CD14-positive monocyte (primary cell): ENCODE data around the gene RGL3. TPM values are rescaled to one million over a fixed set of nuclear protein-coding genes. Genes with fewer than 3 reads are reported as not detected.
A peak's percentile ranks its signal among the peaks of the same experiment; 100 is the strongest.
"Not testable (repeated sequence)": the region's sequence is repeated elsewhere in the genome, so short reads cannot be mapped to it uniquely, and the experiment has no call there.

ENCODE experiments used
- DNase-seq, 3 donors: peaks; one replicate each; pipeline ENCODE4 v3.0.0-alpha.2; 2011 to 2022
- H2AFZ ChIP-seq: 2 replicates; pipeline ENCODE4 v1.6.0; 2012; ENCODE audit warnings: mild to moderate bottlenecking, low read depth, low read length, inconsistent platforms; ENCODE audit not compliant: insufficient read depth, poor library complexity, severe bottlenecking
- H3K27ac ChIP-seq, 2 donors: 1 replicate in 1 of 2; 2 replicates in 1 of 2; pipeline ENCODE4 v1.5.1; 2012 to 2013; ENCODE audit warnings: low read length in 2 of 2, control low read depth in 1 of 2, inconsistent platforms in 1 of 2, low read depth in 1 of 2, mild to moderate bottlenecking in 1 of 2
- H3K27me3 ChIP-seq, 2 donors: one replicate each; pipeline versions ENCODE4 v1.6.0 to v1.6.1; 2011 to 2013; ENCODE audit warnings: low read length in 2 of 2; ENCODE audit not compliant: control insufficient read depth in 2 of 2, insufficient read depth in 2 of 2
- H3K36me3 ChIP-seq, 2 donors: replicated peaks in 1 of 2; 1 replicate in 1 of 2; 2 replicates in 1 of 2; pipeline versions ENCODE4 v1.5.1 to v1.6.1; 2012 to 2013; ENCODE audit warnings: low read length in 2 of 2, control low read depth in 1 of 2, inconsistent platforms in 1 of 2, mild to moderate bottlenecking in 1 of 2; ENCODE audit not compliant: insufficient read depth in 2 of 2, control insufficient read depth in 1 of 2
- H3K4me1 ChIP-seq, 2 donors: 1 replicate in 1 of 2; 2 replicates in 1 of 2; pipeline versions ENCODE4 v1.5.1 to v1.6.1; 2012 to 2013; ENCODE audit warnings: low read length in 2 of 2, control low read depth in 1 of 2, inconsistent platforms in 1 of 2, mild to moderate bottlenecking in 1 of 2, moderate library complexity in 1 of 2; ENCODE audit not compliant: insufficient read depth in 2 of 2, control insufficient read depth in 1 of 2
- H3K4me2 ChIP-seq: replicated peaks from 2 replicates; pipeline ENCODE3; 2012; ENCODE audit warnings: low read length, moderate library complexity, mild to moderate bottlenecking; ENCODE audit not compliant: poor library complexity, severe bottlenecking; ENCODE audit errors: extremely low read depth
- H3K4me3 ChIP-seq, 3 experiments: fragments of 200-600 bp in 1 of 3; sonication (generic) in 1 of 3; replicated peaks in 1 of 3; 1 replicate in 2 of 3; 2 replicates in 1 of 3; pipeline ENCODE4 v1.5.1; 2011 to 2013; ENCODE audit warnings: low read length in 3 of 3, mild to moderate bottlenecking in 3 of 3, control low read depth in 2 of 3, low read depth in 2 of 3, inconsistent platforms in 1 of 3, moderate library complexity in 1 of 3
- H3K79me2 ChIP-seq: 2 replicates; pipeline ENCODE4 v1.6.0; 2012; ENCODE audit warnings: mild to moderate bottlenecking, control low read depth, inconsistent platforms, low read length, moderate library complexity; ENCODE audit not compliant: insufficient read depth
- H3K9ac ChIP-seq: 2 replicates; pipeline ENCODE4 v1.6.0; 2017; ENCODE audit warnings: low read length, mild to moderate bottlenecking; ENCODE audit not compliant: insufficient read depth, poor library complexity, severe bottlenecking
- H3K9me3 ChIP-seq, 2 donors: replicated peaks in 1 of 2; 1 replicate in 1 of 2; 2 replicates in 1 of 2; pipeline versions ENCODE4 v1.5.1 to v1.6.1; 2012 to 2013; ENCODE audit warnings: low read length in 2 of 2, control low read depth in 1 of 2; ENCODE audit not compliant: control insufficient read depth in 1 of 2, insufficient read depth in 1 of 2
- H4K20me1 ChIP-seq: 2 replicates; pipeline ENCODE4 v1.6.0; 2012; ENCODE audit warnings: mild to moderate bottlenecking, low read length, control low read depth, moderate library complexity; ENCODE audit not compliant: insufficient read depth
- H3K27ac Mint-ChIP-seq, 7 donors: one replicate each; pipeline ENCODE4 v1.8.0; 2020; ENCODE audit warnings: mild to moderate bottlenecking in 7 of 7, mixed read lengths in 7 of 7, moderate library complexity in 6 of 7, inconsistent platforms in 2 of 7
- H3K27me3 Mint-ChIP-seq, 3 donors: one replicate each; pipeline ENCODE4 v1.8.0; 2021 to 2022; ENCODE audit warnings: low read depth in 3 of 3, mild to moderate bottlenecking in 3 of 3, mixed read lengths in 3 of 3, moderate library complexity in 3 of 3, inconsistent platforms in 1 of 3
- H3K36me3 Mint-ChIP-seq, 2 donors: one replicate each; pipeline ENCODE4 v1.8.0; 2020; ENCODE audit warnings: mixed read lengths in 2 of 2, inconsistent platforms in 1 of 2, mild to moderate bottlenecking in 1 of 2
- H3K4me1 Mint-ChIP-seq: one replicate; pipeline ENCODE4 v1.8.0; 2020; ENCODE audit warnings: mild to moderate bottlenecking, mixed read lengths
- H3K4me3 Mint-ChIP-seq, 2 donors: one replicate each; pipeline ENCODE4 v1.8.0; 2020; ENCODE audit warnings: mild to moderate bottlenecking in 2 of 2, mixed read lengths in 2 of 2, moderate library complexity in 1 of 2
- H3K9me3 Mint-ChIP-seq, 7 donors: one replicate each; pipeline ENCODE4 v1.8.0; 2020 to 2022; ENCODE audit warnings: mixed read lengths in 7 of 7, mild to moderate bottlenecking in 6 of 7, moderate library complexity in 6 of 7, inconsistent platforms in 2 of 7
- WGBS: methylation state at CpG from one replicate; pipeline ENCODE4 v1.1.5; 2013; ENCODE audit warnings: missing lambda C conversion rate; ENCODE audit not compliant: insufficient coverage; 5-methylcytosine and 5-hydroxymethylcytosine counted together
- intact Hi-C, 2 donors: fragments of 100-400 bp; cut with micrococcal nuclease; formaldehyde crosslinking; loops; one replicate each; pipeline versions ENCODE4 v1.15.0 to v1.15.1; 2023
- polyA plus RNA-seq, 3 donors: library from polyadenylated mRNA; depleted of rRNA in 1 of 3; unstranded in 2 of 3; stranded (reverse) in 1 of 3; fragments of 300-500 nt in 2 of 3; fragments of >200 nt in 1 of 3; fragmentation: Illumina TruSeq in 2 of 3; gene quantifications; 1 replicate in 2 of 3; 2 replicates in 1 of 3; pipeline ENCODE4 v1.2.3, GENCODE V29; 2012 to 2021
- TF ChIP-seq, protein P1 (sequence below): fragments of 200-600 bp; IDR thresholded peaks from one replicate; pipeline ENCODE4 v1.8.0; 2022; ENCODE audit warnings: antibody characterized with exemption, mild to moderate bottlenecking

RGL3 gene
- polyA plus RNA-seq, 3 donors, result 1.7 TPM; not detected in 2

- peak overlapping the region in 1 of 2 donors; percentile 30 for H3K4me3 Mint-ChIP-seq
- TF ChIP-seq, protein P1, sequence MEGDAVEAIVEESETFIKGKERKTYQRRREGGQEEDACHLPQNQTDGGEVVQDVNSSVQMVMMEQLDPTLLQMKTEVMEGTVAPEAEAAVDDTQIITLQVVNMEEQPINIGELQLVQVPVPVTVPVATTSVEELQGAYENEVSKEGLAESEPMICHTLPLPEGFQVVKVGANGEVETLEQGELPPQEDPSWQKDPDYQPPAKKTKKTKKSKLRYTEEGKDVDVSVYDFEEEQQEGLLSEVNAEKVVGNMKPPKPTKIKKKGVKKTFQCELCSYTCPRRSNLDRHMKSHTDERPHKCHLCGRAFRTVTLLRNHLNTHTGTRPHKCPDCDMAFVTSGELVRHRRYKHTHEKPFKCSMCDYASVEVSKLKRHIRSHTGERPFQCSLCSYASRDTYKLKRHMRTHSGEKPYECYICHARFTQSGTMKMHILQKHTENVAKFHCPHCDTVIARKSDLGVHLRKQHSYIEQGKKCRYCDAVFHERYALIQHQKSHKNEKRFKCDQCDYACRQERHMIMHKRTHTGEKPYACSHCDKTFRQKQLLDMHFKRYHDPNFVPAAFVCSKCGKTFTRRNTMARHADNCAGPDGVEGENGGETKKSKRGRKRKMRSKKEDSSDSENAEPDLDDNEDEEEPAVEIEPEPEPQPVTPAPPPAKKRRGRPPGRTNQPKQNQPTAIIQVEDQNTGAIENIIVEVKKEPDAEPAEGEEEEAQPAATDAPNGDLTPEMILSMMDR, result peak; percentile 36
- peaks cover 1 to 13% (median 8%) of the 10 kb centered on the region in 3 donors for H3K27me3 Mint-ChIP-seq
- intact Hi-C loops, result no loop called here
- H3K4me1 ChIP-seq, result no peaks in the 10 kb centered on the region
- DNase-seq, result no peak
- H4K20me1 ChIP-seq, result no peaks in the 10 kb centered on the region
- no peak overlapping the region for H3K9ac ChIP-seq
- peaks cover 0 to 9% (median 0%) of the 10 kb centered on the region in 7 donors for H3K9me3 Mint-ChIP-seq
- H3K36me3 Mint-ChIP-seq, result no peaks in the 10 kb centered on the region
- H3K27me3 ChIP-seq, result no peaks in the 10 kb centered on the region
- H3K4me1 Mint-ChIP-seq, result no peaks in the 10 kb centered on the region
- 69% methylated on average over 4 of the region's 4 CpGs for WGBS
- no peaks in the 10 kb centered on the region for H3K9me3 ChIP-seq
- H3K27ac ChIP-seq, result no peak overlapping the region
- H2AFZ ChIP-seq, result no peak overlapping the region
- no peaks in the 10 kb centered on the region for H3K36me3 ChIP-seq
- H3K79me2 ChIP-seq, result no peaks in the 10 kb centered on the region
- H3K4me3 ChIP-seq, result no peak overlapping the region
- H3K4me2 ChIP-seq, result no peak overlapping the region
- peak overlapping the region in 1 of 7 donors; percentile 3 for H3K27ac Mint-ChIP-seq
Observed at GRCh38 chr19:11460207-11460606, 41.1 kb upstream of the RGL3 start.

DNA sequence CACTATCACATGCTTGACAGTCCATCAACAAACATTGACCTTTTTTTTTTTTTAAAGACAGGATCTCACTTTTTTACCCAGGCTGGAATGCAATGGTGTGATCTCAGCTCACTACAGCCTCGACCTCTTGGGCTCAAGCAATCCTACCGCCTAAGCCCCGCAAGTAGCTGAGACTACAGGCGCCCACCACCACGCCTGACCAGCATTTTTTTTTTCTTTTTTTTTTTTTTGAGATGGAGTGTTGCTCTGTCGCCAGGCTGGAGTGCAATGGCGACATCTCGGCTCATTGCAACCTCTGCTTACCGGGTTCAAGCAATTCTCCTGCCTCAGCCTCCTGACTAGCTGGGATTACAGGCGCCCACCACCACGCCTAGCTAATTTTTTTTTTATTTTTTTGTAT, 39.8 kb upstream of the RGL3 start:
- H3K4me3 Mint-ChIP-seq, intact Hi-C loops, H3K9me3 ChIP-seq, H2AFZ ChIP-seq, H4K20me1 ChIP-seq, H3K4me2 ChIP-seq, H3K4me1 ChIP-seq, H3K27ac Mint-ChIP-seq, H3K4me1 Mint-ChIP-seq, DNase-seq, H3K79me2 ChIP-seq, H3K27me3 ChIP-seq, H3K9me3 Mint-ChIP-seq, H3K36me3 ChIP-seq, H3K27ac ChIP-seq, H3K36me3 Mint-ChIP-seq, H3K4me3 ChIP-seq, H3K9ac ChIP-seq: not testable (repeated sequence)
- 20% methylated on average over 1 of the region's 11 CpGs for WGBS
- peaks cover 1 to 15% (median 11%) of the 10 kb centered on the region in 3 donors for H3K27me3 Mint-ChIP-seq
